HG03175 (cell line): ENCODE results near the gene CFL2.
"Not testable (repeated sequence)": the region's sequence is repeated elsewhere in the genome, so short reads cannot be mapped to it uniquely, and the experiment has no call there.

ENCODE experiments used
- ATAC-seq: cut with Tn5 transposase; IDR thresholded peaks from one replicate; pipeline ENCODE4 v1.9.1; 2021; ENCODE audit warnings: mild to moderate bottlenecking, moderate library complexity; ENCODE audit not compliant: unreplicated experiment

CFL2 gene

DNA sequence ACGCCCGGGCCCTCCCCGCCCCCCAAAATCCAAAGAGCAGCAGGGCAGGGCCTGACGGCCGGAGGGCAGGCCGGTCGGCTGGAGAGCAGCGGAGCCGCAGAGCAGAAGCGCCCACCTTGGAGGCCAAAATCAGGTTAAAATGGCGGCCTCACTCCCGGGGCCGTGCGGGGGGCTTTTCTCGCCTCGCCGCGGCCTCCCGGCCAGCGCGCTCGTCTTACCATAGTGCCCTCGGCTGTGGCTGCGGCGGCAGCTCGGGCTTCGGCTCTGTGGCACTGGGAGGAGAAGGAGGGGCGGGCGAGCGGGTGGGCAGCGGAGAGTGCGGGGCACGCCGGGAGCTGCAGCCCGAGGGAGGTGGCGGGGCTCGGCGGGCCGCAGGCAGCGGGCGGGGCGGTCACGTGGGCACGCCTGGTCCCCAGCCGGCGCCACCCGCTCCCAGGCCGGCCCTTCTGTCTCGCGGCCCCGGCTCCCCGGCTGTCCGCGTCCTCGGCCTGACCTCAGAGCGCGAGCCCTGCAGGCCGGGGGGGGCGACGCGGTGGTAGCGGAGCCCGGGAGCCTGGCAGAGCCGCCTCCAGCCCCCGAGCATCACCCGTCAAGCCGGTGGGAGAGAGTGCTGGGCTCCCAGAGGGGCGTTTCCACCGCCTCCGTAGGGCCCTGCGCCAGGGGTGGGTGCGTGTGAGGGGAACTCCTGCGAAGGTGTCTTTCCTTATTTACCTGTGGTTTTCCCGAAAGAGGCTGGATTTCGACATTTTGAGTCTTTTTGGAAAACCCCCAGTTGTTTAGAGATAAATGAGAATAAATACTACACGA lies at the start of gene CFL2:
CFL2 (minus strand) TSS at position 274 of the 807 bp plus-strand sequence; CDS start at position 221, 53 bp downstream.
- ATAC-seq: peak; percentile 91

DNA sequence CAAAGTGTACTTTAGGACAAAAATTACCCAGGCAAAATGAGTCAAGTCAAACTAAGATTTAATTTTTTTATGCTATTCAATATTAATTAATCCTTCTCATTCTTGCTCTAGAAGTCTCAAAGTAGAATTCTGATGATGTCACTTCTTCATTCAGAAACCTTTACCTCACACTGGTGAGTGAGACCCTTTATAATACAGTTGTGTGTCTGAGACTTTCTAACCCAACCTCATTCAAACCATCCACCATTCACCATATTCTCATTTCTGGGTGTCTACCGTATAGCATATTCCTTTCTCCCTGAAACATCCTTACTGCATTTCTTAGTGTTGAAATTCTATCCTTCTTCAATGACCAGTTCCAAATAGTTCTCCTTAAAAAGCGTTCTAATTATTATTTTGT lies 40.8 kb upstream of the CFL2 start:
- no peak for ATAC-seq

DNA sequence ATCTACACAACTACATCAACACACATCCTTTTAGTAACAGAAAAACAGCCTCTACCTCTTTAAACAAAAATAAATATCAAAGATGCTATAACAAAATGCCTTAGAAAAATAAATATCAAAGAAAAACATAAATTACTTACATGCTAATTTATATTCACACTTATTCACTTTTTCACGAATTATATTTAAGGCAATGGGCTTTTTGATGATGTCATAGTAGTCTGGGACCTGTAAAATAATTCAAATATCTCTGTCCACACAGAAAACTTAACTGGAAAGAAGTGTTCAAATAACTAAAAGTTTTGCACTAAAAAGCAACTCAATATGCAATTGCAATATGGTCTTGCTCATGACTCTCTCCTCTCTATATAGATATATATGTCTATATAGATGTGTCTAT lies 40.3 kb upstream of the CFL2 start:
- no peak for ATAC-seq

- no peak for ATAC-seq
These were observed 36.3 kb upstream of the CFL2 start for GRCh38 chr14:34750670-34751069.

- no peak for ATAC-seq
These were observed 35.8 kb upstream of the CFL2 start for GRCh38 chr14:34750233-34750632.

DNA sequence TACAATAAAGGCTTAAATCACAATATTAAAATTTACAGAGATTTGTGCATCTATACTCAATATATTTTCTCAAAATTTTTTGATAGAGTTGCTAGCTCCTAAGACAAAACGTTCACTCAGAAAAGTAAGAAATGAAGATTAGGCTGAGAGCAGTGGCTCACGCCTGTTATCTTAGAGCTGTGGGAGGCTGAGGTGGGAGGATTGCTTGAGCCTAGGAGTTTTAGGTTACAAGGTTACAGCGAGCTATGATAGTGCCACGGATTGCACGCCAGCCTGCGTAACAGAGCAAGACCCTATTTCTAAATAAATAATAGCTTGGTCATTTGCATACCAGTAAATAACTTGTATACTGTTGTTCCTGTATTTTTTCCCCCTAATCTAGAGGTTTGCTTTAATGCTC lies 35.0 kb upstream of the CFL2 start:
- ATAC-seq: no peak

DNA sequence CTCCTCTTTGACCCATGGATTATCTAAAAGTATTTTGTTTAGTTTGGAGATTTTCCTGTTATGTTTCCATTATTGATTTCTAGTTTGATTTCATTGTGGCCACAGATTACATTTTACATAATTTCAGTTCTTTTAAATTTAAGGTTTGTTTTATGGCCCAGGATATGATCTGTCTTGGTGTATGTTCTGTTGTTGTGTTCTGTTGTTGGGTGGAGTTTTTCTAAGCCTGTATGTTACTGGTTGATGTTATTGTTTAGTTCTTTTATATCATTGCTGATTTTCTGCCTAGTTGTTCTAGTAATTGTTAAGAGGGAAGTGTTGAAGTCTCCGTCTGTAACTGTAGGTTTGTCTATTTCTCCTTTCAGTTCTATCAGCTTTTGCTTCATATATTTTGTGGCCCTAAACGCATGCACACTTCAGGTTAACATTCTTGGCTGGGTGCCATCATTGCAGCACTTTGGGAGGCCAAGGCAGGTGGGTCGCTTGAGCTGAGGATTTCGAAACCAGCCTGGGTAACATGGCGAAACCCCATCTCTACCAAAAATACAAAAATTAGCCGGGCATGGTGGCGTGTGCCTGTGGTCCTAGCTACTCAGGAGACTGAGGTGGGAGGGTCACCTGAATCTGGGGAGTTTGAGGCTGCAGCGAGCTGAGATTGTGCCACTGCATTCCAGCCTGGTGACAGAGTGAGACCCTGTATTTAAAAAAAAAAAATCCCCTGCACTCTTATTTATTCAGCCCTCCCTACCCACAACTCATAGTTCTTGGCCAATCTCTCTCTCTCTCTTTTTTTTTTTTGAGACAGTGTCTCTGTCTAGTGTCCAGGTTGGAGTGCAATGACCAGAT lies 28.1 kb upstream of the CFL2 start:
- no peak for ATAC-seq

DNA sequence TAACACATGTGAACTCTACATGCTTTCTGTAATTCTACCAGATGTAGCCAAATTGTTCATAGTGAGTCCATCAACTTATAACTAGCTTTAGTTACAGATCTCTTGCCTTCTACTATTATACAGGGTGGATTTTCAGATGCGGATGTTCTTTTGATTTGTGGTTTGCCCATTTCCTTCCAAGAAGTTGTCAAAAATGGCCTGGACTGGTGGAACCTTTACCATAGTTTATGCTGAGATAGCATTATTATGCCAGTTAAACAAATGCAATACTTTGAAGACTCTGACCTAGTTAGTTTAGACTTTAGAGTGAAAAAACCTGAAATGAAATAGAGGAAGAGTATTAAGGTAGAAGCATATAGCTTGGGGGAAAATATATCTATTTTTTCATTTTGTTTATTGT lies 27.4 kb upstream of the CFL2 start:
- ATAC-seq: no peak

DNA sequence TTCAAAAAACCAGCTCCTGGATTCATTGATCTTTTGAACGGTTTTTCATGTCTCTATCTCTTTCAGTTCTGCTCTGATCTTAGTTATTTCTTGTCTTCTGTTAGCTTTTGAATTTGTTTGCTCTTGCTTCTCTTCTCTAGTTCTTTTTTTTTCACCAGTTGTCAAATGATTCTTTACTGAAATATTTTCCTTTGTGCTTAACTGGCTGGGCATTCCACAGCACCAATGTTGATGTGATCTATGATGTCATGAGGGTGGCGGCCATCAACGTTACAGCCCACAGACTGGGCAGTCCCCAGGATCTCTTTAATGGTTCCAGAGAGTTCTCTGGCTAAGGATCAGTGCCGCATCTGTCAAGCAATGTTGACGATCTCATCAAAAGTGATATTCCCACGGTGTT lies 25.7 kb upstream of the CFL2 start:
- not testable (repeated sequence) for ATAC-seq

GRCh38 chr14:34737079-34737478 lies 22.7 kb upstream of the CFL2 start:
- not testable (repeated sequence) for ATAC-seq

DNA sequence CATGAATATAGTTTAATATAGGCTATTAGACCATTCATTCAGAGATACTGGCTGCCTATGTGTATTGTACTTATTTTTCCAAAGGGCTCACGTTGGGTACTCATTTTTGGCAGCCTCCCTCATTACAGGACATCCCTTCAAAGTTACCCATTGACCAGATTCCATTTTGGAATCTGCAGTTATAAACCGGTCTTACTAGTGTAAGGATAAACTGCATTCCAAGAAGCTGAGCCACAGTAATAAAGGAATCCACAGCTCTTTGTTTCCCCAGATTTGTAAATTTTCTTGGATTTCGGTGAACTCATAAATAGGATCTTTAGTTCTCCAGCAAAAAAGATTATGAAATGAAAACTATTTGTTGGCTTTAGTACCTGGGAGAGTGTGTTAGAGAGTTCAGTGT lies 18.9 kb upstream of the CFL2 start:
- ATAC-seq: no peak

DNA sequence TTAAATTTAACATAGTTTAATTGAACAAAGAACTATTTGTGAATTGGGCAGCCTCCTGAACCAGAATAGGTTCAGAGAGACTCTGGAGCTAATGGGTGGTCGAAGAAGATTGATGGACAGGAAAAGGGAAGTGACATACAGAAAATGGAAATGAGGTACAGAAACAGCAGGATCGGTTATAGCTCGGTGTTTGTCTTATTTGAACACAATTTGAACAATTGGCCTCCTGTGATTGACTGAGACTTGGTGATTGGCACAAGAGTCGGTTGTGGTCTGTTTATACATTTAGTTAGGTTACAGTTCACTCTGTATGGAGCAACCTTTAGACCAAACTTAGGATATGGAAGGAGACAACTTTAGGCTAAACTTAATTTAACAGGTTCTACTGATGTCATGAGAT lies 18.4 kb upstream of the CFL2 start:
- ATAC-seq: no peak

DNA sequence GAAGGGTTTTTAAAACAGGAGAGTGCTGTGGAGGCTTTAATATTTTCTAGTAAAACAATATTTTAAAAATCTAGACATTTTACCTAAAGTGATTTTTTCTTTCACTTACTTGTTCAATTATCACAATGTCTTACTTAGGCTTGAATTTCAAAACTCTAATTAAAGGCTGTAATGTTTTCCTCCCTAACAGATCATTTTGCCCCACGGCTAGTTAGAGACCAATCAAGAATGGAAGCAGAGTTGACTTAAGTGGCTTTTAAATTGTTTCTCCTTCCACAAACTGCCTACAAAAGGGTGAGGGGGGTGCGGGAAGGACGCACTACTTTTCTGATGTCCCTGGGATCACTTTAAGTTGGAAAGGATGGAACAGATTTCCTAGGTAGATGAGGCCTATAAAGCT lies 9.5 kb upstream of the CFL2 start:
- ATAC-seq: no peak

GRCh38 chr14:34722723-34723545 lies 8.5 kb upstream of the CFL2 start:
- no peak for ATAC-seq

- ATAC-seq: no peak
These were observed 6.7 kb upstream of the CFL2 start for GRCh38 chr14:34721129-34721528.

GRCh38 chr14:34718750-34719304 lies 4.4 kb upstream of the CFL2 start:
- no peak for ATAC-seq

- no peak for ATAC-seq
These were observed 902 bp upstream of the CFL2 start for GRCh38 chr14:34715127-34715863.

DNA sequence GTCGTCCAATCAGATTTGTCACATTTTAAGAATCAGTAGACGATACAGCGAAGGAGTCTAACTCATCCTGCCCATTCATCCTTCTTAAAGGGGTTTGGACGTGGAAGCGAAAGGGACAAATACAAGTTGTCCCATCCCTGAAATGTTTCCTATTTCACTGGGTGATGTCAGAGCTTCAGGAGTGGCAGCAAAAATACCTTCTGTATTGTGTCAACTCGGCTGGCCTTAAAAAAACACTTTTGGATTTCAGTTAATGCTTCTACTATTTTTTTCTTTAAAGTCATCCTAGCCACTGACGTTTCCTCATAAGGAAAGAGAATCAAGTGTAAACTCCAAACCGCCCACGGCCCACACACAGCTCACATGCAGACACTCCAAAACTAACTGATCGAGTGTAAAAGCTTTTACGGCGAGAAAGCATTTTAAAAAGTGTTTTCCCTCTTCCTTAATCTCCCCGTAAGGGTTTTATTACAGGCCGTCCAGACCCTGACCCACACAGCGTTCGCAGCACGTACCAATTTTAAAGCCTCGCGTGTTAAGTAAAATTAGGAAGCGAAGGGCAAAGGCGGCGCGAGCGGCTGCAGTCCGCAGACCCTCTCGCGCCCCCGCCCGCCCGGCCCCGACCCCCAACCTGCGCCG lies 593 bp downstream of the CFL2 start:
- peak; percentile 2 for ATAC-seq

GRCh38 chr14:34713122-34713680 lies 1.2 kb downstream of the CFL2 start:
- no peak for ATAC-seq
